GM21737 (cell line): ENCODE results near the gene KLF2.

Experiments
- ATAC-seq: cut with Tn5 transposase; IDR thresholded peaks from one replicate; pipeline ENCODE4 v1.9.1; 2021; ENCODE audit warnings: mild to moderate bottlenecking, moderate library complexity; ENCODE audit not compliant: unreplicated experiment

The KLF2 gene

DNA sequence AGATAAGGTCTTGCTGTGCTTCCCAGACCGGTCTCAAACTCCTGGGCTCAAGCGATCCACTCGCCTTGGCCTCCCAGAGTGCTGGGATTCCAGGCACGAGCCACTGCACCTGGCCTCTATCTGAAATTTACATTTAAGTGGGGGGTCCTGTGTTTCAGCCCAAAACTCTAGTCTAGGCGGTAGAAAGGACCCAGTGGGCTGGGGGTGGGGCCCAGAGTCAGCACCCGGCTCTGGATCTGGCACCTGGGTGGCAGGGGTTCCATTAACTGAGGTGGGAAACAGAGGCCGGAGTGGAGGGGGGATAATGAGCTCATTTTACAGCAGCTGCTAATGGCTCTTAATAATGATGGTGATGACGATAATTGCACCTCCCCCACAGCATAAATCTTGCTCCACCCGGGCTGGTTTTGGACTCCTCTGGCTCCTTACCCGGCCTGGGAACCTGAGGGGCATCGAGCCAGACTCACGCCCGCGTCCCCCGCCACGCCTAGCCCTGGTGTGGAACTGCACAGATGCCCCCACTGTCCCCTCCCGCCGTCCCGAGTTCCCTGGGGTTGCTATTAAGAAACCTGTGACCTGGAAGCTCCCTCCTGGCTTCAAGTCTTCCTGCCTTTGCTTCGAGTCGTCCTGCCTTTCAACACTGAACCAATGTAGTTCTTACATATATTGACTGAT lies 17.8 kb upstream of the KLF2 start:
- no peak for ATAC-seq

DNA sequence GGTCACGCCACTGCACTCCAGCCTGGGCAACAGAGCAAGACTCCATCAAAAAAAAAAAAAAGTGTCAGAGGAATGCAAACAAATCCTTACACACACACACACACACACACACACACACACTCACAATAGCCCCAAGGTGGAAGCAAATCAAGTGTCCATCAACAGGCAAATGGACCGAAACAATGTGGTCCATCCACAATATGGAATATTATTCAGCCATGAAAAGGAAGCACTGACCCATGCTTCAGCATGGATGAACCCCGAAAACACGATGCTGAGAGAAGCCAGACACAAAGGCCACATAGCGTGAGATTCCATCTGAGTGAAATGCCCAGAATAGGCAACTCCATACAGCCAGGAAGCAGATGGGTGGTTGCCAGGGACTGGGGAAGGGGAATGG lies 16.5 kb upstream of the KLF2 start:
- no peak for ATAC-seq

DNA sequence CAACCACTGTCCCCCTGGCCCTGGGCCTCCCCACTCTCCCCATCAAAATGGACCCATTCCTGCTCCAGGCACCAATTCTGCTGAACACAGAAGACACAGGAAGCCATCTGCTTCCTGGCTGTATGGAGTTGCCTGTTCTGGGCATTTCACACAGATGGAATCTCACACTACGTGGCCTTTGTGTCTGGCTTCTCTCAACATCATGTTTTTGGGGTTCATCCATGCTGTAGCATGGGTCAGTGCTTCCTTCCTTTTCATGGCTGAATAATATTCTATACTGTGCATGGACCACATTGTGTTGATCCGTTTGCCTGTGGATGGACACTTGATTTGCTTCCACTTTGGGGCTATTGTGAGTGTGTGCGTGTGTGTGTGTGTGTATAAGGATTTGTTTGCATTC lies 15.0 kb upstream of the KLF2 start:
- ATAC-seq = no peak

DNA sequence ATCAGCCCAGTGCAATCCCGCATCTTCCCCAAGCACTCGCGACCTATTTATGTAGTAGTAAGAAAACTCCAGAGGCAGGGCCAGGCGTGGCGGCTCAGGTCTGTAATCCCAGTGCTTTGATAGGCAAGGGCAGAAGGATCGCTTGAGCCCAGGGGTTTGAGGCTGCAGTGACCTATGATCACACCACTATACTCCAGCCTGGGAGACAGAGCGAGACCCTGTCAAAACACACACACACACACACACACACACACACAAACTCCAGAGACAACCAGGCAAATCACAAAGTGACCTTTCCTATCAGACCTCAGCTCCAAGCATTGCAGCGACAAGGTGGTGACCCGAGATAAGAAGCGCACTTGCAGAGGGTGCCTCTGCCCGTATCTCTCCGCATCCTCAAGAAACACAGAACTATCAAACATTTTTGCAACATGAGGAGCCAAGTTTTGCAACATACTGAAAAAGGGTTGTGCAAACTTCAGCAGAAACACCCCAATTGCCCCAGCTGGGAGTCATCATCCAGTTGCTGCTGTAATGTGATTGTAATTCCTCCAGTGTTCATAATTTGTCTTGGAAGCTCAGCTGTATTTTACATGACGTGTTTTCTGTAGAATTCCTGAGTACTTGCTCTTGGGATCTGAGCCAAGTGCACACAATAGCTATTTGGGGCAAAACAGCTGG lies 8.7 kb upstream of the KLF2 start:
- ATAC-seq = no peak

DNA sequence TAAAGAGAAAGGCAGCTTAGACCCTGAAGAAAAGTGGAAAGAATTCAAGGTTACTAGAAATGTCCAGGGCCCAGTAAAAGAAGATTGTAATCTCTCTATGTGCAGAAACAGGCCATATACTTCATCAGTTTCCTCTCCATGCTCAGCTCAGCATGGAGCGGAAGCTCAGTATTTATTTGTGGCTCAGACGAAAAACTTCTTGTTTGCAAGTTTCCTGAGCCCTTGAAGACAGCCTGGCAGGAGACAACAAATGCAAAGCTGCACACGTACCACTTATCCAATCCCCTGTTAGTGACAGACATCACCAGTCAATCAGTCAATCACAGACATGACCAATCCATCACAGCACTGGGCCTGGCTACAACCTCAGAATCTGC lies 8.1 kb upstream of the KLF2 start:
- ATAC-seq = no peak

DNA sequence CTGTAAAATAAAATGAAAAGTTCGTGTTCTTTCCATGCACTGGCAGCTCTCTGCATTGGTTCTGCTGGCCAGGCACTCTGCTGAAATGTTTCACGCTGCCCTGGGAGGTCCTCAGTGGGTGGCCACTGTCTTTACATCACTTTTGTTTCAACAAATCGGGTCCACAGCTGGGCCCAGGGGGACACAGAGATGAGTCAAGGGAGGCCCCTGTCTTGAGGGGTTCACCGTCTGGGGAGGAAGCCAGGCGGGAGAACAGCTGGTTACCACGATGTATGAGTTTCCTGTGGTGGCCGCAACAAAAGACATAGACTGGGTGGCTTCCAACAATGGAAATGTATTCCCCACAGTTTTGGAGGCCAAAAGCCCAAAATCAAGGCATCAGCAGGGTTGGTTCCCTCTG lies 5.1 kb upstream of the KLF2 start:
- ATAC-seq = no peak

DNA sequence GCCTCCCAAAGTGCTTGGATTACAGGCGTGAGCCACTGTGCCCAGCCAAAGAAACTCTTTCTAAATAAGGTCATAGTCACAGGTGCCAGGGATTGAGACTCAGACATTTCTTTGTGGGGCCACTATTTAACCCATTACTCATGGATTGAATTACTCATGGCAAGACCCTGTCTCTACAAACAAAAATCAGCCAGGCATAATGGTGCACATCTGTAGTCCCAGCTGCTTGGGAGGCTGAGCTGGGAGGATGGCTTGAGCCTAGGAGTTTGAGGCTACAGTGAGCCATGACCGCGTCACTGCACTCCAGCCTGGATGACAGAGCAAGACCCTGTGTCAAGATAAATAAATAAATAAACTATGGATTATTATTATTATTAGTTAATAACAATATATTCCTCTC lies 3.6 kb upstream of the KLF2 start:
- ATAC-seq = no peak

DNA sequence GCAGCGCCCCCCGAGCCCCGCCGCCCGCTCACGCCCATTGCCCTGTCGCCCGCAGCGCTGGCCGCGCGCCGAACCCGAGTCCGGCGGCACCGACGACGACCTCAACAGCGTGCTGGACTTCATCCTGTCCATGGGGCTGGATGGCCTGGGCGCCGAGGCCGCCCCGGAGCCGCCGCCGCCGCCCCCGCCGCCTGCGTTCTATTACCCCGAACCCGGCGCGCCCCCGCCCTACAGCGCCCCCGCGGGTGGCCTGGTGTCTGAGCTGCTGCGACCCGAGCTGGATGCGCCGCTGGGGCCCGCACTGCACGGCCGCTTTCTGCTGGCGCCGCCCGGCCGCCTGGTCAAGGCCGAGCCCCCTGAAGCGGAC lies 518 bp downstream of the KLF2 start:
- peak; percentile 18 for ATAC-seq

DNA sequence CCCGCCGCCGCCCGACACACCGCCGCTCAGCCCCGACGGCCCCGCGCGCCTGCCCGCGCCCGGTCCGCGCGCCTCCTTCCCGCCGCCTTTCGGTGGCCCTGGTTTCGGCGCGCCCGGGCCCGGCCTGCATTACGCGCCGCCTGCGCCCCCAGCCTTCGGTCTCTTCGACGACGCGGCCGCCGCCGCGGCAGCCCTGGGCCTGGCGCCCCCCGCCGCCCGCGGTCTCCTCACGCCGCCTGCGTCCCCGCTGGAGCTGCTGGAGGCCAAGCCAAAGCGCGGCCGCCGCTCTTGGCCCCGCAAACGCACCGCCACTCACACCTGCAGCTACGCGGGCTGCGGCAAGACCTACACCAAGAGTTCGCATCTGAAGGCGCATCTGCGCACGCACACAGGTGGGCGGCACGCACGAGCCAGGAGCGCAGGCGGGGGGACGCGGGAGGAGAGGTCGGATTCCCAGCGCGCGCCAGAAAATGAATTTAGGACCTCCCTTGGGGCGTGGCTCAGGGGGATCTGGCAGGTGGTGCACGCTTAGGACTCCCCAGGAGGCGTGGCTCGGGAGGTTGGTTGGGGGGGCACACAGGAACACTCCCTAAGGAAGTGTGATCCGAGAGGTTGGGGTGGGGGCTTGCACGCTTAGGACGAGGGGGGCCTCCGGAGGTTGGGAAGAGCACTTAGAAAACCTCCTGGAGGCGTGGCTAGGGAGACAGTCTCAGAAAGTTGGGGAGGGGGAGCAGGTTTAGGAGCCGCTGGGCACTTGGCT lies 1.2 kb downstream of the KLF2 start:
- no peak for ATAC-seq

DNA sequence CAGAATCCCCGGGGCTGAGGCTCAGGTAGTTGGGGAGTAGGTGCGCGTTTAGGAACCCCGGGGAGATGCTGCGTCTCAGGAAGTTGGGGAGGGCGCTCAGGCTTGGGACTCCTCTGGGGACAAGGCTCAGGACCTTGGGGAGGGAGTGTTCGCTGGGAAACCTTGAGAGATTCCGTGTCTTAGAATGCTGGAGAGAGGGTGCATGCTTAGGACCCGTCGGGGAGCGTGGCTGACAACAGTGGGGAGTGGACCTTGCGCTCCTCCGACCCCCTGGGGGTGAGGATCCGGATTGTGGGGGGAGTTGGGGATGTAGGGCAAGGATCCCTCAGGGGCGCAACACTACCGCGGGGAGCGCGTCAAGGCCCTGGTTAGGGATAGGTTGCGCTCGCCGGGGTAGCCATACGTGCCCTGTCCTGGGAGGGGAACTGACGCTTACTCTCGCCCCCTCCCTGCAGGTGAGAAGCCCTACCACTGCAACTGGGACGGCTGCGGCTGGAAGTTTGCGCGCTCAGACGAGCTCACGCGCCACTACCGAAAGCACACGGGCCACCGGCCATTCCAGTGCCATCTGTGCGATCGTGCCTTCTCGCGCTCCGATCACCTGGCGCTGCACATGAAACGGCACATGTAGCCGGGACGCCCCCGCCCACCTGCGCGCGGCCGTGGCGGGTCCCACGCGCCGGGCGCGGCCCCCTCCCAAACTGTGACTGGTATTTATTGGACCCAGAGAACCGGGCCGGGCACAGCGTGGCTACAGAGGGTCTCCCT lies 2.0 kb downstream of the KLF2 start:
- no peak for ATAC-seq

DNA sequence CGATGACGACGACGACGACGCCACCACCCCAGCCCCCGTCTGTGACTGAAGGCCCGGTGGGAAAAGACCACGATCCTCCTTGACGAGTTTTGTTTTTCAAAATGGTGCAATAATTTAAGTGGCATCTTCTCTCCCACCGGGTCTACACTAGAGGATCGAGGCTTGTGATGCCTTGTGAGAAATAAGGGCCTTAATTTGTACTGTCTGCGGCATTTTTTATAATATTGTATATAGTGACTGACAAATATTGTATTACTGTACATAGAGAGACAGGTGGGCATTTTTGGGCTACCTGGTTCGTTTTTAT lies 2.5 kb downstream of the KLF2 start:
- ATAC-seq = no peak

DNA sequence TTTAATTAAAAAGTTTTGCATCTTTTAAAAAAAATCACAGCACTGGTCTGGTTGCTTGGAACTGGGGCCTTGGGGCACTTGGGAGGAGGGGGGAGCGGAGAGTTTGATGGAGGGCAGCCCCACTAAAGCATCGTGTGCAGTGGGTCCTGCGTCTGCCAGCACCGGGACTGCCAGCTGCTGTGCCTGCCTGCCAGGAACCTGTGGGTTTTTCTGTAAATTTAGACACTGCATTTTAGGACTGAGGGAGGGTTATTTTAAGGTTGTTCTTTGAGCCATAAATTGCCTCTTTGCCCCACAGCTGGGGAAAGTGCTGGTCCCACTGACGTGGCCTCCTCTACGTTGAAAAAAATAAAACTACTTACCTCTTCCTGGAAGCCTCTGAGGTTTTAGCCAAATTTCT lies 2.9 kb downstream of the KLF2 start:
- ATAC-seq = no peak

DNA sequence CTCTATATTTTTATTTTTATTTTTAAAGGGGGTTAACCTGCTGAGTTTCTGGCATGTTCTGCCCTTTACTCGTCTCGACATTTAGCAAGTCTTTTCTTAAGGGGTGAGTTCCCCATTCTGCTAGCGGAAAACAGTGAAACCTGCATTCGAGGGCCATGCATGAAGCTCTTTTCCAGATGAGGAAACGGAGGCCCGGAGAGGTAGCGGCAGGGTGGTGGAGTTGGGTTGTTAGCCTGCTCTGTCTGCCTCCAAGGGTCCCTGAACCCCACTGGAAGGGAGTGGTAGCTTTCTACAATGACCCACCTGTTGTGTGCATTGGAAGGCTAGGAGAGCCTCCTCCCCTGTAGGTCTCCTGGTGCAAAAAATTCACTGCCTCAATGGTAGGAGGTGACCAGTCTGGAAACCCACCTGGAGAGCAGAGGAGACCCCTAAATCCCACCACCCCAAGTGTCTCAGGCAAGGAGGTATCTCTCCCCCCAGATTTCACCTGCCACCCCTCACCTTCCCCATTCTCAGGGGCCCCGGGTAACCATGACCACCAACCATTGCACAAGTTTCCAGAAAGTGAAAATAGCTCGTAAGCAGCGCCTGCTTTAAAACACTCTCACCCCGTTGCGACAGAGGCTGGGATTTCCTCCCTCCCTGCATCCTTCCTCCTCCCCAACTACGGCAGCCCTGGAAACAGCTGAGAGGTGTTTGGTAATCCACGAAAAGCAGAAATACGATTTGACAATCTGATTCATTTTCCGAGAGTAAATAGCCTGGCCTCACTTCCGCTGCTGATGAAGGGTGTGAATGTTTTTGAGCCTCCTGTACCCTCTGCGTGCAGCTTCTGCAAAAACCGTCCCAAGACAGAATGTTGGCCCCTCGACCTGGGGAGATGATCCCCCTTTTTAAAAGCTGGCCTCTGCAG lies 3.5 kb downstream of the KLF2 start:
- no peak for ATAC-seq

DNA sequence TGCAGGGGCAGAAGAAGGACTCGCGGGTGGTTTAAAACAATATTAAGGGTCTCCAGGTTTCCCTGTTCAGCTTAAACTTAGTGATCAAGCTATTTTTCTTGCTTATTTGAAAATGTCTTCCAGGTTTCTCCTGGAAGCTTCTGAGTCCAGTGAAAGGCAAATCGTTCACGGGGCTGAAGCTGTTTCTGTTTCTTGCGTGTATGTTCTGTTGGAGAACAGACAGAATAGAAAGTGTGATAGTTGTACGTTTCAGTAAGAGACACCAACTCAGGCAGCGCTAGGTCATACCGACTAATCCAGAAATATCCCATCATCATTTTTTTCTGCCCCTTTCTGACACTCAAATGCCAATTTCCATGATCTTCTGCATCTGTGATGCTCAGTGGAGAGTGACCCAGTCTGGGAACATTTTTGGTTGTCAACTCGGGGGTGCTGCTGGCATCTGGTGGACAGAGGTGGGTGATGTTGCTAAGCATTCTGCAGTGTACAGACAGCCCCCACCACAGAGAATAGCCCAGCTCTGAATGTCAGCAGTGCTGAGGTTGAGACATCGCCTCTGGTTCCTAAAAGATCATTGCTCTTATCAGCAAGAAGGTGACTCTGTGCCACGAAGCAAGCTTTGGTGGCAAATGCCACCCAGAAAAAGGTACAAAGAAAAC lies 4.3 kb downstream of the KLF2 start:
- ATAC-seq = no peak

DNA sequence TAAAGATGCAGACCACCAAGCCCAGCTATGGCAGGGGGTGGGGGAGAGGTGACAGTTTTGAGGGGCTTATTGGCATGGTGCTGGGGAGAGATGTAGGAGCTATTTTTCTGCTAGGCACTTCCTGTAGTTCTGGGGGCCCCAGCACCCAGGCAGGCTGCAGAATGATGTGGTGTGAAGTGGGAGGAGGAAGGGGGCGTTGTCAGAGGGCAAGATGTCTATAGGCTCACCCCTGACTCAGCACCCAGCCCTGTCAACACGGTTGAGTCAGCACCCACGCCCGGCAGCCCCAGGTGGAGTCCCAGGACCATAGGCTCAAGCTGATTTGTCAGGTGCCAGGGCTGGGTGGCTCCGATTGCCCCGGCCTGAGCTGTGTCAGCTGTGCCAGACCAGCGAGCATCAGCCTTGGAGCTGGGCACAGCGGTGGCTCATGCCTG lies 5.8 kb downstream of the KLF2 start:
- no peak for ATAC-seq

DNA sequence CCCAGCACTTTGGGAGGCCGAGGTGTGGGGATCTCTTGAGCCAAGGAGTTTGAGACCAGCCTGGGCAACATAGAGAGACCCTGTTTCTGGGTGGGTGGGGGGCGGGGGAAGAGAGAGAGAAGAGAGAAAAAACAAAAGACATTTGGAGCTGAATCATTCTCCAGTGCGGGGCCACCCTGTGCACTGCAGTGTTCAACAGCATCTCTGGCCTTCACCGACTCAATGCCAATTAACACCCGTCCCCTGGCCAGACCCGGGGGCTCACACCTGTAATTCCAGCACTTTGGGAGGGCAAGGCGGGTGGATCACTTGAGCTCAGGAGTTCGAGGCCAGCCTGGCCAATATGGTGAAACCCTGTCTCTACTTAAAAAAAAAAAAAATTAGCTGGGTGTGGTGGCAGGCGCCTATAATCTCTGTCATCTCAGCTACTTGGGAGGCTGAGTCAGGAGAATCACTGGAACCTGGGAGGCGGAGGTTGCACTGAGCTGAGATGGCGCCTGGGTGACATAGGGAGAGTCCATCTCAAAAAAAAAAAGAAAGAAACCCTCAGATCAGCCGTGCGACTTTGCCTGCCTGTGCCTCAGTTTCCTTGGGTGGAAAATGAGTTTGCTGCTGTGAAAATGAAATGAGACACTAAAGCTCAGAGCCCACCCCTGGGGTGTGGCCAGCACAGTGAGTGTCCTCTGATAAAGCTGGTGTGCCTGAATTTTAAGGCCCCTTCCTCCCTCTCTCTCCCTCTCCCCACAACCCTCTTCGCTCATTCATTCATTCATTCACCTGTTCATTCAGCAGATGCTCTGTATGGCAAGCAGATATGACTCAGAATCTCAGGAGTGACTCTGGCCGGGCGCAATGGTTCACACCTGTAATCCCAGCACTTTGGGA lies 6.4 kb downstream of the KLF2 start:
- ATAC-seq = no peak

DNA sequence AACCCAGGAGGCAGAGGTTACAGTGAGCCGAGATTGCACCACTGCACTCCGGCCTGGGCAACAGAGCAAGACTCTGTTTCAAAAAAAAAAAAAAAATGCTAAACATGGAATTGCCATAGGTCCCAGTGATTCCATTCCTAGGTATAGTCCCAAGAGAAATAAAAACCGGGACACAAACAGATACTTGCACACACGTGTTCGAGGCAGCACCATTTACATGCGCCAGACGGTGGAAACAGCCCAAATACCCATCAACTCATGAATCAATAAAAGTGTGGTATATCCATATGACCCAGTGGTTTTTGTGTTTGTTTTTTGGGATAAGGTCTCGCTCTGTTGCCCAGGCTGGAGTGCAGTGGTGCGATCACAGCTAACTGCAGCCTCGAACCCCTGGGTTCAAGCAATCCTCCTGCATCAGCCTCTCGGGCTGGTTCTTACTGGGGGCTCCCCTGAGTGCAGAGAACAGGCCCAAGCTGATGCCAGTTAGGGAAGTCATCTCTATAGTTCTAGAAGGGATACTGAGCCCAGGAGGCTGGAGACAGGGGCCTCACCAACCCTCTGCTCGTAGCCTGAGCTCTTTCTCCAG lies 8.5 kb downstream of the KLF2 start:
- no peak for ATAC-seq

DNA sequence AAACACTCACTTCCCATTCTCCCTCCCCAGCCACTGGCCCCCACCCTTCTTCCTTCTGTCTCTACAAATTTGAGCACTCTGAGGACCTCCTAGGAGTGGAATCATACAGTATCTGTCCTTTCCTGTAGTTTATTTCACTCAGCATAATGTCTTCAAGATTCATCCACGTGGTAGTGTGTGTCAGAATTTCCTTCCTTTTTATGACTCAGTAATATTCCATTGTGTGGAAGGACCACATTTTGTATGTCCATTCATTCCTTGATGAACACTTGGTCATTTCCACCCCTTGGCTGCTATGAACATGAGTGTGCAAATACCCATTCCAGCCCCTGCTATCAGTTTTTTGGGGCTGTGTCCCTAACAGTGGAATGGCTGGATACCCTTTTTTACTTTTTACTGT lies 9.8 kb downstream of the KLF2 start:
- no peak for ATAC-seq

DNA sequence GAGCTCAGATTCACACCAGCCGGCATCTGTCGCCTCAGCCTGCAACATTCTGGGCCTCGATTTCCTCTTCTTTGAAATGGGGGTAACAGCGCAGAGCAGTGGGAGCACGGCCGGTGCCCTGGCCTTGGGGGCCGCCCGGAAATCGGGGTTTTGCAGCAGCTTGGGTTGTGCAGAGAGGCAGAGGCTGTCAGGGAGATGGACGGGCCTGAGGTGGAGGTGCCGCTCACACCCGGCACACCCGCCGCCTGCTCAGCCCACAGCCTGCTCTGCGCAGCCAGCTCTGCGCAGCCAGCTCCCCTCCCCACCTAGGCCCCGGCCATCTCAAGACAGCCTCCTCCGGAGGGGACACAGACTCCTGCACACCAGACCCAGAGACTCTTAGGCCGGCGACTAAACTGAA lies 10.6 kb downstream of the KLF2 start:
- ATAC-seq = no peak
